Stomach (tissue), 4 donors: ENCODE data around the gene WDR20.

Experiments used
- EP300 ChIP-seq: sonication (generic); formaldehyde crosslinking; IDR thresholded peaks from one replicate; pipeline ENCODE4 v1.6.1; 2017; ENCODE audit warnings: antibody characterized with exemption
- POLR2A ChIP-seq, 4 donors: fragments of 450-650 bp; IDR thresholded peaks; one replicate each; pipeline ENCODE4 v1.6.1; 2016; ENCODE audit warnings: antibody characterized with exemption in 4 of 4, control low read depth in 2 of 4, mild to moderate bottlenecking in 1 of 4, moderate library complexity in 1 of 4
- TF ChIP-seq, protein P1 (sequence below), 7 experiments: fragments of 450-650 bp in 4 of 7; fragments of 200-600 bp in 3 of 7; sonication (generic) in 3 of 7; IDR thresholded peaks; one replicate each; pipeline ENCODE4 v1.5.1; 2016 to 2019; ENCODE audit warnings: antibody characterized with exemption in 7 of 7, control low read depth in 2 of 7, mild to moderate bottlenecking in 1 of 7

DNA sequence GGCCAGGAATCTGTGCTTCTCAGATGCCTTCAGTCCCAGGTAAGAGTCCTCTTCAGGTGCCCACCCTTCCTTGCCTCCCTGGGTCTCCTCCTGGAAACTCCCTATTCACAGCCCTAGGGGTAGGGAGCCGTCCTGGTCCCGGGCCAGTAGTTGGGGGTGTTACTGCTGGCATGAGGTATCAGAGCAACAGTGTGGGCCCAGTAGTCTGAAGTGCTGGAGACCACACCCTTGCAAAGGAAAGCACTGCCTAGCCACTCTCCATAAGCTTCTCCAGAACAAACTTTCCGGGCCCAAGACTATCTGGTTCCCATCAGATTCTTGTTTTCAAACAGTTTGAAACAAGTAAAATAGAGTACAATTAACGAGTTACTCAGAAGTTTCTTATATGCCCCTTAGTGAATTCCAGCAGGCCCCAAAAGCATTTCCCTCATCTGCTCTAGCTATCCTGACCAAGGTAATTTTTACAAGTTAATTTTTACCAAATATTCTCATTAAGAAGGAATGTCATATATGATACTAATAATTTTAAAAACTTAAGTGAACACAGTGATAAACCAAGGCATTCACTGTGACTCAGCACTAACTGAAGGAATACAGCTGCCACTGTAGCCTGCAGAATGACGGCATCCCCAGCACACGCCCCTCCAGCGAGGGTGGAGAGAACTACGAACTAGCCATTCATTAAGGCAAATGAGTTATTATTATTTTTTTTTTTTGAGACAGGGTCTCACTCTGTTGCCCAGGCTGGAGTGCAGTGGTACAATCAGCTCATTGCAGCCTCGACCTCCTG lies 115.9 kb downstream of the WDR20 start:
- TF ChIP-seq POLR2A (IDR thresholded peaks at IDR 0.05), result no peak
- TF ChIP-seq, protein P1, sequence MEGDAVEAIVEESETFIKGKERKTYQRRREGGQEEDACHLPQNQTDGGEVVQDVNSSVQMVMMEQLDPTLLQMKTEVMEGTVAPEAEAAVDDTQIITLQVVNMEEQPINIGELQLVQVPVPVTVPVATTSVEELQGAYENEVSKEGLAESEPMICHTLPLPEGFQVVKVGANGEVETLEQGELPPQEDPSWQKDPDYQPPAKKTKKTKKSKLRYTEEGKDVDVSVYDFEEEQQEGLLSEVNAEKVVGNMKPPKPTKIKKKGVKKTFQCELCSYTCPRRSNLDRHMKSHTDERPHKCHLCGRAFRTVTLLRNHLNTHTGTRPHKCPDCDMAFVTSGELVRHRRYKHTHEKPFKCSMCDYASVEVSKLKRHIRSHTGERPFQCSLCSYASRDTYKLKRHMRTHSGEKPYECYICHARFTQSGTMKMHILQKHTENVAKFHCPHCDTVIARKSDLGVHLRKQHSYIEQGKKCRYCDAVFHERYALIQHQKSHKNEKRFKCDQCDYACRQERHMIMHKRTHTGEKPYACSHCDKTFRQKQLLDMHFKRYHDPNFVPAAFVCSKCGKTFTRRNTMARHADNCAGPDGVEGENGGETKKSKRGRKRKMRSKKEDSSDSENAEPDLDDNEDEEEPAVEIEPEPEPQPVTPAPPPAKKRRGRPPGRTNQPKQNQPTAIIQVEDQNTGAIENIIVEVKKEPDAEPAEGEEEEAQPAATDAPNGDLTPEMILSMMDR (IDR thresholded peaks at IDR 0.05), result no peak
- no peak for TF ChIP-seq EP300
